OCI-LY7 (cell line): ENCODE measurements around the gene IL1RAPL2. TPM values are rescaled to one million over a fixed set of nuclear protein-coding genes. Genes with fewer than 3 reads are reported as not detected.

Source experiments
- BruUV-seq: library from RNA; stranded (reverse); fragments of 400-500 nt; replicated peaks from 2 replicates; lab custom pipeline; 2021; lab: Mats Ljungman, UMichigan
- CTCF ChIA-PET: fragments of 300-600 bp; sonication (Branson Sonifier 250); formaldehyde crosslinking; loops from one replicate; lab custom pipeline; 2022; ENCODE audit warnings: antibody characterized with exemption; ENCODE audit not compliant: unreplicated experiment; lab: Charles Lee
- POLR2A ChIA-PET: fragments of 300-600 bp; sonication (Branson Sonifier 250); formaldehyde crosslinking; loops from one replicate; lab custom pipeline; 2022; ENCODE audit warnings: antibody characterized with exemption; lab: Charles Lee
- DNase-seq: peaks from one replicate; pipeline ENCODE4 v3.0.0-alpha.2; 2015; ENCODE audit warnings: low spot score
- H2AFZ ChIP-seq: fragments of 200-600 bp; sonication (generic), shearing (Covaris generic); 2 replicates; pipeline ENCODE4 v1.6.1; 2014; ENCODE audit warnings: mild to moderate bottlenecking, antibody characterized with exemption, low read length, moderate library complexity
- H3K27ac ChIP-seq: fragments of 200-600 bp; sonication (generic); 2 replicates; pipeline ENCODE4 v1.5.1; 2014; ENCODE audit warnings: mixed run types, low read depth, mild to moderate bottlenecking, moderate library complexity, low read length, inconsistent platforms; ENCODE audit not compliant: poor library complexity, severe bottlenecking
- H3K36me3 ChIP-seq: fragments of 200-600 bp; sonication (generic); 2 replicates; pipeline ENCODE4 v1.6.1; 2014; ENCODE audit warnings: mild to moderate bottlenecking, antibody characterized with exemption, low read length, moderate library complexity, mixed read lengths; ENCODE audit not compliant: insufficient read depth
- H3K4me1 ChIP-seq: fragments of 200-600 bp; sonication (generic); 2 replicates; pipeline ENCODE4 v1.5.1; 2014; ENCODE audit warnings: mild to moderate bottlenecking, low read length; ENCODE audit not compliant: insufficient read depth, poor library complexity, severe bottlenecking
- H3K4me2 ChIP-seq: fragments of 200-600 bp; sonication (generic); 2 replicates; pipeline ENCODE4 v1.6.1; 2014; ENCODE audit warnings: mild to moderate bottlenecking, low read length
- H3K4me3 ChIP-seq: fragments of 200-600 bp; sonication (generic); 2 replicates; pipeline ENCODE4 v1.5.1; 2014; ENCODE audit warnings: mild to moderate bottlenecking, low read depth, low read length; ENCODE audit not compliant: poor library complexity, severe bottlenecking
- H3K79me2 ChIP-seq: fragments of 200-600 bp; sonication (generic); 2 replicates; pipeline ENCODE4 v1.6.1; 2016; ENCODE audit warnings: low read depth, mild to moderate bottlenecking, low read length, moderate library complexity, mixed read lengths; ENCODE audit not compliant: insufficient read depth
- H3K9me2 ChIP-seq: fragments of 200-600 bp; sonication (generic); 2 replicates; pipeline ENCODE4 v1.6.1; 2016; ENCODE audit warnings: mild to moderate bottlenecking, low read length, mixed read lengths; ENCODE audit not compliant: insufficient read depth
- H3K9me3 ChIP-seq: fragments of 200-600 bp; sonication (generic); 2 replicates; pipeline ENCODE4 v1.6.1; 2014; ENCODE audit warnings: mild to moderate bottlenecking, mixed run types, low read length, mixed read lengths
- H4K20me1 ChIP-seq: fragments of 200-600 bp; sonication (generic); 2 replicates; pipeline ENCODE4 v1.6.1; 2014; ENCODE audit warnings: mild to moderate bottlenecking, antibody characterized with exemption, low read length, moderate library complexity, mixed read lengths; ENCODE audit not compliant: insufficient read depth
- CTCF ChIP-seq: fragments of 200-600 bp; sonication (generic); conservative IDR thresholded peaks from 2 replicates; pipeline ENCODE4 v1.5.1; 2014; ENCODE audit warnings: mild to moderate bottlenecking, antibody characterized with exemption, low read length, moderate library complexity, mixed read lengths
- EZH2phosphoT487 ChIP-seq: fragments of 200-600 bp; sonication (generic); IDR thresholded peaks from 2 replicates; pipeline ENCODE4 v1.6.1; 2018; ENCODE audit warnings: low read depth, borderline replicate concordance, mild to moderate bottlenecking, mixed run types, antibody characterized with exemption, low read length, moderate library complexity, mixed read lengths
- intact Hi-C: fragments of 100-400 bp; cut with micrococcal nuclease; formaldehyde crosslinking; loops from one replicate; pipeline ENCODE4 v1.10.0; 2022; ENCODE audit not compliant: unreplicated experiment
- total RNA-seq, 2 experiments: library from RNA; depleted of rRNA in 1 of 2; stranded (reverse); fragments of >200 nt in 1 of 2; shearing (Covaris generic) in 1 of 2; gene quantifications; 2 replicates each; pipeline ENCODE4 v1.2.3, GENCODE V29; 2014 to 2022

IL1RAPL2 gene
- total RNA-seq, 2 experiments from 2014 or later: not detected

GRCh38 chrX:105277132-105277531 lies 711.1 kb downstream of the IL1RAPL2 start:
- no TSS peak for BruUV-seq
- ChIA-PET CTCF (no interaction called here), POLR2A (no interaction called here)
- Histone ChIP-seq H3K36me3 (no peaks in the 10 kb centered on the region), H3K4me2 (no peak overlapping the region), H3K79me2 (no peaks in the 10 kb centered on the region), H3K9me3 (no peaks in the 10 kb centered on the region), H3K9me2 (no peaks in the 10 kb centered on the region), H4K20me1 (no peaks in the 10 kb centered on the region), H3K27ac (no peak overlapping the region), H3K4me1 (no peaks in the 10 kb centered on the region), H2AFZ (no peak overlapping the region), H3K4me3 (no peak overlapping the region)
- TF ChIP-seq CTCF (no peak), EZH2phosphoT487 (no peak)
- intact Hi-C loops: no loop called here
- no peak for DNase-seq

GRCh38 chrX:105282077-105282476 lies 716.1 kb downstream of the IL1RAPL2 start:
- ChIA-PET CTCF (no interaction called here), POLR2A (no interaction called here)
- Histone ChIP-seq H3K27ac (no peak overlapping the region), H3K4me1 (no peaks in the 10 kb centered on the region), H3K9me3 (no peaks in the 10 kb centered on the region), H2AFZ (no peak overlapping the region), H3K79me2 (no peaks in the 10 kb centered on the region), H3K36me3 (no peaks in the 10 kb centered on the region), H4K20me1 (no peaks in the 10 kb centered on the region), H3K4me3 (no peak overlapping the region), H3K9me2 (no peaks in the 10 kb centered on the region), H3K4me2 (no peak overlapping the region)
- no TSS peak for BruUV-seq
- TF ChIP-seq CTCF (no peak), EZH2phosphoT487 (no peak)
- intact Hi-C loops: no loop called here
- DNase-seq: no peak

- intact Hi-C loops: no loop called here
- POLR2A ChIA-PET: no interaction called here
These were observed 731.0 kb downstream of the IL1RAPL2 start for GRCh38 chrX:105297041-105297440.

More at GRCh38 chrX:105297041-105297440, 731.0 kb downstream of the IL1RAPL2 start:
- Histone ChIP-seq H3K9me2 (no peaks in the 10 kb centered on the region), H3K4me2 (no peak overlapping the region), H3K9me3 (no peaks in the 10 kb centered on the region), H3K79me2 (no peaks in the 10 kb centered on the region), H3K4me1 (no peaks in the 10 kb centered on the region), H3K27ac (no peak overlapping the region), H4K20me1 (no peaks in the 10 kb centered on the region), H3K36me3 (no peaks in the 10 kb centered on the region), H3K4me3 (no peak overlapping the region), H2AFZ (no peak overlapping the region)
- TF ChIP-seq CTCF (no peak), EZH2phosphoT487 (no peak)
- DNase-seq: no peak
- BruUV-seq: no TSS peak
- CTCF ChIA-PET: no interaction called here
